OCI-LY1 (cell line): ENCODE data around the gene PARD3.

Experiments used
- EZH2 ChIP-seq: fragments of 200-600 bp; sonication (generic), shearing (Covaris generic); IDR thresholded peaks from 2 replicates; pipeline ENCODE4 v1.8.0; 2017; ENCODE audit warnings: borderline replicate concordance, mixed run types, mild to moderate bottlenecking, antibody characterized with exemption, low read length, moderate library complexity, mixed read lengths
- TF ChIP-seq, protein P1 (sequence below): fragments of 200-600 bp; sonication (generic), shearing (Covaris generic); IDR thresholded peaks from 2 replicates; pipeline ENCODE4 v1.5.1; 2017; ENCODE audit warnings: mild to moderate bottlenecking, antibody characterized with exemption, low read length, moderate library complexity, mixed read lengths

DNA sequence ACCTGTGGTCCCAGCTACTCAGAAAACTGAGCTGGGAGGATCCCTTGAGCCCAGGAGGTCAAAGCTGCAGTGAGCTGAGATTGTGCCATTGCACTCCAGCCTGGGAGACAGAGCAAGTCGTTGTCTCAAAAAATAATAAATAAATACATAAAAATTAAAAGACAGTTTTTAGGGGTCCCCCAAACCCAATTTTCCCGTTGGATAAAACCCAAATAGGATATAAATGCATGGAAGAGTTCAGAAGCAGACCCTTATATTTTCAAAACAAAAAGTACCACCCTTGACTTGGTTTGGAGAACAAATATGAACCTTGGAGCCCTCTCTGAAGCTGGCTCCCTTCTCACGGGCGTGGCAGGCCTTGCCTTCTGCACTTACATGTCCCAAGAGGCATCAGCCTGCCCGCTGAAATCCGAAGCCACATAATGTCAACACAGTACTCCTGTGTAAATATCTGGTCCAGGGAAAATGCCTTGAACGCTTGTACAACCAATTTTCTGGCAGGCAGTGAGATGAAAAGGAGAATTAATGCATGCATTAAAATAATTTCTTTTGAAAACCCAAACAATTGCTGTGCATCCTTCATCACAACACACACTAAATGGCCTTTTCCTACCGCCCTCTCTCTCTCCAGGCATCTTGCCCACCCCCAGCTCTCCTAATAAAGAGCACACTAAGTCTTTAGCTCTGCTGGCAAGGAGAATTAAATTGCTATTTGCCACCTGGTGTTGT, 46.4 kb upstream of the PARD3 start:
- TF ChIP-seq, protein P1, sequence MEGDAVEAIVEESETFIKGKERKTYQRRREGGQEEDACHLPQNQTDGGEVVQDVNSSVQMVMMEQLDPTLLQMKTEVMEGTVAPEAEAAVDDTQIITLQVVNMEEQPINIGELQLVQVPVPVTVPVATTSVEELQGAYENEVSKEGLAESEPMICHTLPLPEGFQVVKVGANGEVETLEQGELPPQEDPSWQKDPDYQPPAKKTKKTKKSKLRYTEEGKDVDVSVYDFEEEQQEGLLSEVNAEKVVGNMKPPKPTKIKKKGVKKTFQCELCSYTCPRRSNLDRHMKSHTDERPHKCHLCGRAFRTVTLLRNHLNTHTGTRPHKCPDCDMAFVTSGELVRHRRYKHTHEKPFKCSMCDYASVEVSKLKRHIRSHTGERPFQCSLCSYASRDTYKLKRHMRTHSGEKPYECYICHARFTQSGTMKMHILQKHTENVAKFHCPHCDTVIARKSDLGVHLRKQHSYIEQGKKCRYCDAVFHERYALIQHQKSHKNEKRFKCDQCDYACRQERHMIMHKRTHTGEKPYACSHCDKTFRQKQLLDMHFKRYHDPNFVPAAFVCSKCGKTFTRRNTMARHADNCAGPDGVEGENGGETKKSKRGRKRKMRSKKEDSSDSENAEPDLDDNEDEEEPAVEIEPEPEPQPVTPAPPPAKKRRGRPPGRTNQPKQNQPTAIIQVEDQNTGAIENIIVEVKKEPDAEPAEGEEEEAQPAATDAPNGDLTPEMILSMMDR: no peak
- TF ChIP-seq EZH2: no peak
